ENCODE measurements around the gene FLACC1. TPM values are rescaled to one million over a fixed set of nuclear protein-coding genes. Genes with fewer than 3 reads are reported as not detected.
A peak's percentile ranks its signal among the peaks of the same experiment; 100 is the strongest.

FLACC1 gene
- total RNA-seq, 1 donor from 2014 or later, result 1.2 TPM

DNA sequence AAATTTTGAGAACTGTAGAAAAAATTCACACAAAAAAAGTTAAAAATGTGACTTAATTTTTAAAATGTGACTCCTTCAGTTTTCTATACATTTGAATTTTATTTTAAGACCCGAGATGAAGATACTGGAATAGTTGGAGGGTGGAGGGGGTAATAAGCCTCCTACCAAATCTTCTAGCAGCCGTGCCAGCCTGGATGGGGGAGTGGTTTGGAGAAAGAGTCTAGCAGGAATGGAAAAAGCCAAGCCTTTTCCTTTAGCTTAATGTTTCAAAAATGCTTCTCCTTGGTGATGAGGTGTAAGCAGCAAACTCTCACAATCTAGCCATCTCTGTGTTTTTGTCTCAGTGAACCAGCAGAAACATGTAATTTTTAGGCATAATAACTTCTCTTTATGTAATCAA is 82.1 kb downstream of the FLACC1 start:
- no peaks in the 10 kb centered on the region for H3K27me3 Mint-ChIP-seq (ENCODE audit: unreplicated experiment)
- TF ChIP-seq, protein P1, sequence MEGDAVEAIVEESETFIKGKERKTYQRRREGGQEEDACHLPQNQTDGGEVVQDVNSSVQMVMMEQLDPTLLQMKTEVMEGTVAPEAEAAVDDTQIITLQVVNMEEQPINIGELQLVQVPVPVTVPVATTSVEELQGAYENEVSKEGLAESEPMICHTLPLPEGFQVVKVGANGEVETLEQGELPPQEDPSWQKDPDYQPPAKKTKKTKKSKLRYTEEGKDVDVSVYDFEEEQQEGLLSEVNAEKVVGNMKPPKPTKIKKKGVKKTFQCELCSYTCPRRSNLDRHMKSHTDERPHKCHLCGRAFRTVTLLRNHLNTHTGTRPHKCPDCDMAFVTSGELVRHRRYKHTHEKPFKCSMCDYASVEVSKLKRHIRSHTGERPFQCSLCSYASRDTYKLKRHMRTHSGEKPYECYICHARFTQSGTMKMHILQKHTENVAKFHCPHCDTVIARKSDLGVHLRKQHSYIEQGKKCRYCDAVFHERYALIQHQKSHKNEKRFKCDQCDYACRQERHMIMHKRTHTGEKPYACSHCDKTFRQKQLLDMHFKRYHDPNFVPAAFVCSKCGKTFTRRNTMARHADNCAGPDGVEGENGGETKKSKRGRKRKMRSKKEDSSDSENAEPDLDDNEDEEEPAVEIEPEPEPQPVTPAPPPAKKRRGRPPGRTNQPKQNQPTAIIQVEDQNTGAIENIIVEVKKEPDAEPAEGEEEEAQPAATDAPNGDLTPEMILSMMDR (IDR thresholded peaks at IDR 0.05; ENCODE audit: partially characterized antibody, unreplicated experiment), result no peak
- H3K36me3 Mint-ChIP-seq (ENCODE audit: unreplicated experiment), result no peaks in the 10 kb centered on the region
- H3K4me1 Mint-ChIP-seq (ENCODE audit: low read depth, unreplicated experiment), result no peaks in the 10 kb centered on the region
- H3K4me3 Mint-ChIP-seq (ENCODE audit: unreplicated experiment), result no peak overlapping the region
- H3K9me3 Mint-ChIP-seq (ENCODE audit: unreplicated experiment), result no peaks in the 10 kb centered on the region
- DNase-seq, result no peak
- H3K27ac Mint-ChIP-seq (ENCODE audit: unreplicated experiment), result no peak overlapping the region

DNA sequence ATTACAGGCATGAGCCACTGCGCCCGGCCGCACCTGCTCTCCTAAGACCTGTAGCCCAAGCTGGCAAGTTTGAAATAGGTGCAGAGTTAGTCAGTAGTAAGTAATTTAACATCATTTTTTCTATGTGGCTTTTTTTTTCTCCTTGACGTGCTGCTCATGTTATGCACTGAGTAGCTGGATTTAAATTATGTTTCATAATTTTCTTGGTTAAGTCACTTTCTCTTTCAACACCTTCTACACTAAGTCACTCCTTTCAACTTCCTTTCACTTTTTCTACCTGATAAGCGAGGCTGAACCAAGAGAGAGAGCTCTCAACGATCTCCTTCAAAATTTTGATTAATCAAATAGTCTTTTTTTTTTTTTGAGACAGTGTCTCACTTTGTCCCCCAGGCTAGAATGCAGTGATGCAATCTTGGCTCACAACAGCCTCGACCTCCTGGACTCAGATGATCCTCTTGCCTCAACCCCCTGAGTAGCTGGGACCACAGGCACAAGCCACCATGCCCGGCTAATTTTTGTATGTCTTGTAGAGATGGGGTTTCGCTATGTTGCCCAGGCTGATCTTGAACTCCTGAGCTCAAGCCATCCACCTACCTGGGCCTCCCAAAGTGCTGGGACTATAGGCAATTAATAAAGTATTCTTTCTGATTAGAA is 83.7 kb downstream of the FLACC1 start:
- DNase-seq, result no peak
- Mint-ChIP-seq H3K4me3 (ENCODE audit: unreplicated experiment) (no peak overlapping the region), H3K4me1 (ENCODE audit: low read depth, unreplicated experiment) (no peaks in the 10 kb centered on the region), H3K36me3 (ENCODE audit: unreplicated experiment) (no peaks in the 10 kb centered on the region), H3K9me3 (ENCODE audit: unreplicated experiment) (no peaks in the 10 kb centered on the region), H3K27ac (ENCODE audit: unreplicated experiment) (no peak overlapping the region), H3K27me3 (ENCODE audit: unreplicated experiment) (no peaks in the 10 kb centered on the region)
- TF ChIP-seq, protein P1 (IDR thresholded peaks at IDR 0.05; ENCODE audit: partially characterized antibody, unreplicated experiment), result no peak

DNA sequence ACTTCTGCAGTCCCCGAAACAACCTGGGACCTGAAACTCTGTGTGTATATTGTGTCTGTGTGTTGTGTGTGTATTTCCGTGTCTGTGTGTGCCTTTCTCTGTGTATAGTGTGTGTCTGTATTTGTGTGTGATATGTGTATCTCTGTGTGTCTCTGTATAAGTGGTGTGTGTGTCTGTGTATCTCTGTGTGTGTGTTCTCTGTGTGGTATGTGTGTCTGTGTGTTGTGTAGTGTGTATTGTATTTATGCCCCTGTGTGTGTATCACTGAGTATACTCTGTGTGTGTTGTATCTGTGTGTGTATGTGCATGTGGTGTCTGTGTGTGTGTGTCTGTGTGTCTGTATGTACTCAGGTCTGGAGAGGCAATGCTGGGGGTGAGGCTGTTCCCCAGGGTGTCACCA is 85.2 kb downstream of the FLACC1 start:
- TF ChIP-seq, protein P1 (IDR thresholded peaks at IDR 0.05; ENCODE audit: partially characterized antibody, unreplicated experiment), result no peak
- no peaks in the 10 kb centered on the region for H3K4me1 Mint-ChIP-seq (ENCODE audit: low read depth, unreplicated experiment)
- no peaks in the 10 kb centered on the region for H3K36me3 Mint-ChIP-seq (ENCODE audit: unreplicated experiment)
- H3K27me3 Mint-ChIP-seq (ENCODE audit: unreplicated experiment), result no peaks in the 10 kb centered on the region
- DNase-seq, result no peak
- no peak overlapping the region for H3K27ac Mint-ChIP-seq (ENCODE audit: unreplicated experiment)
- no peak overlapping the region for H3K4me3 Mint-ChIP-seq (ENCODE audit: unreplicated experiment)
- no peaks in the 10 kb centered on the region for H3K9me3 Mint-ChIP-seq (ENCODE audit: unreplicated experiment)

DNA sequence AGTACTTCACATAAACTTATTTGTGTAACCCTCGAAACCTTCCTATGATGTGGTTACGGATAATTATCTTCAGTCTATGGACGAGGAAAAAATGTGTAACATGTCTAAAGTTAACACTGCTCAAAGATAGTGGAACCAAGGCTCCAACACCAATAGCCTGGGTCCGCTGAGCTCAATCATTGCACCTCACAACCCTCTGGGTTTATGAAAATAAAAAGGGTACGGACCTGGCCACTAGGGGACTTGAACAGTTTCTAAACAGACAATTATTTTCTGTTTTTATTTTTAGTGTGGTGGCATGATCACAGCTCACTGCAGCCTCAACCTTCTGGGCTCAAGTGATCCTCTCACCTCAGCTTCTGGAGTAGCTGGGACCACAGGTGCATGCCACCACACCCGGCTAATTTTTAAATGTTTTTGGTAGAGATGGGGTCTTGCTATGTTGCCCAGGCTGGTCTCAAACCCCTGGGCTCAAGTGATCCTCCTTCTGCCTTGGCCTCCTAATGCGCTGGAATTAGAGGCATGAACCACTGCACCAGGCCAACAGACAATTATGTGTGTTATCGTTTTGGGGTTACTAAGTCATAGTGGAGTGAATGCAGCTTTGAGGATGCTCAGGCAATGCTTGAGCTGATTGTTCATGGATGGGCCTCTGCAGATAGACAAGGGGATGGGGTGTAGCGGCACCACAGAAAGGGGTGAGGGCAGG is 86.7 kb downstream of the FLACC1 start:
- Mint-ChIP-seq H3K9me3 (ENCODE audit: unreplicated experiment) (peaks cover 1% of the 10 kb centered on the region), H3K4me3 (ENCODE audit: unreplicated experiment) (no peak overlapping the region), H3K36me3 (ENCODE audit: unreplicated experiment) (no peaks in the 10 kb centered on the region), H3K27me3 (ENCODE audit: unreplicated experiment) (no peaks in the 10 kb centered on the region), H3K4me1 (ENCODE audit: low read depth, unreplicated experiment) (no peaks in the 10 kb centered on the region), H3K27ac (ENCODE audit: unreplicated experiment) (no peak overlapping the region)
- no peak for DNase-seq
- TF ChIP-seq, protein P1 (IDR thresholded peaks at IDR 0.05; ENCODE audit: partially characterized antibody, unreplicated experiment), result peak; percentile 18

DNA sequence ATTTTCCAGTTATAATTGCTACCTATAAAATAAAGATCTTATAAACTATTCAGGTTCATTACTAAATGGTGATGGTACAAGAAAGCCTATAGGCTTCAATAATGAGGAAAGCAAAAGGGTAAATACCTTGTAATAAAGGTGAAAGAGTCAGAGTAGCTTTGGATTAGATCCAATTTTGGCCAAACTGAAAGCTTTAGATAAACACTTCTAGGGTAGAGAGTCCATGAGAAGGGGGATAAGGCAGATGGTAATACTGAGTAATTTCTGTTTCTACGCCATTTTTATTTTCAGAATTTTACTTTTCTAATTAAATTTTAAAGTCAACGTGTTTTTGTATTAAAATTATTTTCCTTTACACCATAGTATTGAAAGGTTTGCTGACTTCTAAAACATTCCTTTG is 87.4 kb downstream of the FLACC1 start:
- no peaks in the 10 kb centered on the region for H3K36me3 Mint-ChIP-seq (ENCODE audit: unreplicated experiment)
- no peak overlapping the region for H3K27ac Mint-ChIP-seq (ENCODE audit: unreplicated experiment)
- no peak overlapping the region for H3K4me3 Mint-ChIP-seq (ENCODE audit: unreplicated experiment)

More for the DNA sequence above, 87.4 kb downstream of the FLACC1 start:
- TF ChIP-seq, protein P1 (IDR thresholded peaks at IDR 0.05; ENCODE audit: partially characterized antibody, unreplicated experiment), result no peak
- H3K27me3 Mint-ChIP-seq (ENCODE audit: unreplicated experiment), result no peaks in the 10 kb centered on the region
- no peak for DNase-seq
- peaks cover 1% of the 10 kb centered on the region for H3K9me3 Mint-ChIP-seq (ENCODE audit: unreplicated experiment)
- H3K4me1 Mint-ChIP-seq (ENCODE audit: low read depth, unreplicated experiment), result no peaks in the 10 kb centered on the region

Measured in glutamatergic neuron (in vitro differentiated cells).